GM20000 (cell line): ENCODE results near the gene CALN1.

Source experiments
- DNase-seq: peaks from one replicate; pipeline ENCODE4 v3.0.0; 2012; ENCODE audit warnings: low spot score
- TF ChIP-seq, protein P1 (sequence below): IDR thresholded peaks from 2 replicates; pipeline ENCODE4 v1.5.1; 2012; ENCODE audit warnings: mild to moderate bottlenecking, control low read depth; ENCODE audit errors: extremely low read depth, missing control alignments

The CALN1 gene

DNA sequence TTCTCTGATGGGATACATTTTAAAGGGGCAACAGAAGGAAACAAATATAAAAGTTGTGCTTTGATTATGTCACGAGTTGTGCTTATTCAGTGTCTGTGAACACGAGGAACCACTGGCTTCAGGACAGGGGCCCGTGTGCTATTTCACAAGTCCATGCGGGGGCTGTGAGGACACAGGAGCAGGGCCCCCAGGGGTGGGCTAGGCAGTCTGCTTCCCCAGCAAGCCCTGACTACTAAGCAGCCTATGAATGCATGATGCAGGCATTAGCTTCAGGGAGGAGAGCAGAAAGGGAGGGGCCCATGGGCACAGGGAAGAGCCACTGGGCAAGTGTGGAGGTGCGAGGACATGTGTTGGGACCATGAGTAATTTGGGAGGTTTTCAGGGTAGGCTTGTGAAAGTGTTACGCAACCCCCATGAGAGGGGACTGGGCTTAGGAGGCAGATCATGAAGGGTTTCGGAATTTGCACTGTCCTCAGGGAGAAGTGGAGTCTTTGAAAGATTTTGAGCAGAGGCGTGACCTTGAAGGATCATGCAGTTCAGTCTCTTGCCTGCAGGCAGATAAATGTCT lies 424.9 kb downstream of the CALN1 start:
- no peak for DNase-seq
- TF ChIP-seq, protein P1, sequence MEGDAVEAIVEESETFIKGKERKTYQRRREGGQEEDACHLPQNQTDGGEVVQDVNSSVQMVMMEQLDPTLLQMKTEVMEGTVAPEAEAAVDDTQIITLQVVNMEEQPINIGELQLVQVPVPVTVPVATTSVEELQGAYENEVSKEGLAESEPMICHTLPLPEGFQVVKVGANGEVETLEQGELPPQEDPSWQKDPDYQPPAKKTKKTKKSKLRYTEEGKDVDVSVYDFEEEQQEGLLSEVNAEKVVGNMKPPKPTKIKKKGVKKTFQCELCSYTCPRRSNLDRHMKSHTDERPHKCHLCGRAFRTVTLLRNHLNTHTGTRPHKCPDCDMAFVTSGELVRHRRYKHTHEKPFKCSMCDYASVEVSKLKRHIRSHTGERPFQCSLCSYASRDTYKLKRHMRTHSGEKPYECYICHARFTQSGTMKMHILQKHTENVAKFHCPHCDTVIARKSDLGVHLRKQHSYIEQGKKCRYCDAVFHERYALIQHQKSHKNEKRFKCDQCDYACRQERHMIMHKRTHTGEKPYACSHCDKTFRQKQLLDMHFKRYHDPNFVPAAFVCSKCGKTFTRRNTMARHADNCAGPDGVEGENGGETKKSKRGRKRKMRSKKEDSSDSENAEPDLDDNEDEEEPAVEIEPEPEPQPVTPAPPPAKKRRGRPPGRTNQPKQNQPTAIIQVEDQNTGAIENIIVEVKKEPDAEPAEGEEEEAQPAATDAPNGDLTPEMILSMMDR = no peak

DNA sequence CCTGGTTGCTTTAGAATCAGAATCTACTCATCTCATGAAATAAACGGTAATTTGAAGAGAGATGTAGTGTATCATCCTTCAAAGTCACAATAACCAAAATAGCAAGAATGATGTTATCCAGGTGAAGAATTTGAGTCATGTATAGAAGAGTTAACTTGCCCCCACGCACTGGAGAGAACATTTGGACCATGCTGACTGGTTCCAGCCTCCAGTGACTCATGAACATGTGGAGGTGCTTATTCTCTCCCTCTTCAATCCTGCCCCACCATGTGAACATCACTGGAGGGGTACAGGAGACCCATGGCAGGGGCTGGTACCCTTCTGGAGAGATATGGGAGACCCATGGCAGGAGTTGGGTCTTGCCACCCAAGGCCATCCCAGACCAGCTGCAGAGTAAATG lies 427.8 kb downstream of the CALN1 start:
- TF ChIP-seq, protein P1 = no peak
- no peak for DNase-seq

DNA sequence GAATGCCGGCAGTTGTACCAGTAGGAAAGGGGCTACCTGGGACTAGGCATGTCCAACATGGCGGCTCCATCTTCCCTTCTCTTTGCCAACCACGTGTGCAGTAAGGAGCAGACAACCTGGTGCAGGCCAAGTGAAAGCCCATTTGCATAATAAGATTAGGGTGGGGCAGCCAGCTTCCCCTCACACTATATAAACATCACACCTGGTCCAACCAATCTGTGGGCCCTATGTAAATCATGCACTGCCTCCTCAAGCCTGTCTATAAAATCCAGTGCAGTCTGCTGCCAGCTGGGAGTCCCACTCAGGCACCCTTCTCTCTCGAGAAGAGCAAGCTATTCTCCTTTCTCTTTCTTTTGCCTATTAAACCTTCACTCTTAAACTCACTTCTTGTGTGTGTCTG lies 429.3 kb downstream of the CALN1 start:
- no peak for DNase-seq
- TF ChIP-seq, protein P1 = no peak

DNA sequence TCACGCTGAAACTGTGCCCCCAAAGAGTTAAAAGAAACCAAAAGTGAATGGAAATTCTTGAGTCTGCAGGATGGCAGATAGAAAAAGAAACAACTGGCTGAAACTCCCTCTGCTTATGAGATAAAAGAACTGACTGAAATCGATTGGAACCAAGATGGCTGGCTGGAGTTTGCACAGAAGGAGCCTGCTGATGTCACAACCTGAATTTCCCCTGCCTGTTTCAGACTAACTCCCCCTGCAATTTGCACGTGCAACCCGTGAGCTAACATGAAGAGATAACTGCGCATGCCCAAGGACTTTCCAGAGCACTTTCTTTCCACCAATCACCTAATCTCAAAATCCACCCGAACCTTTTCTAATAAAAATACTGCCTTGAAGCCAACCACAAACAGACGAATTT lies 435.5 kb downstream of the CALN1 start:
- TF ChIP-seq, protein P1 = no peak
- DNase-seq = no peak

DNA sequence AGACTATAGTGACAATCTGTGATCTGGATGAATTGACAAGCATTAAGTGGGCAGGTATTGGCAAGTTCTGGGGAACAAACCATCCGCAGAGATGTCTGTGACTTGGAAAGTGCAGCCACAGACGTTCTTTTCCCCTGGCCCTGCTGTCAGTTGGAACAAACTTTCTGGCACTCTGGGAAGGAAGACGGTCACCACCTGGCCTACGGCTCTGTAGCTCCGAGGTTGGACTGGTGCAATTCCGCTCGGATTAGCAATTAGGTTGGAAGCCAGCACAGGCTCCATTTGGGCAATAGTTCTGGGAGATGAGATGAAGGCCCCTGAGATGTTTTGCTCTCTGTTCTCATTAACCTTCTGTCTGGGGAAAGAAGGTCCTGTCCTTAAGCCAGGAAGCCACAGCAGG lies 437.5 kb downstream of the CALN1 start:
- no peak for DNase-seq
- TF ChIP-seq, protein P1 = no peak

DNA sequence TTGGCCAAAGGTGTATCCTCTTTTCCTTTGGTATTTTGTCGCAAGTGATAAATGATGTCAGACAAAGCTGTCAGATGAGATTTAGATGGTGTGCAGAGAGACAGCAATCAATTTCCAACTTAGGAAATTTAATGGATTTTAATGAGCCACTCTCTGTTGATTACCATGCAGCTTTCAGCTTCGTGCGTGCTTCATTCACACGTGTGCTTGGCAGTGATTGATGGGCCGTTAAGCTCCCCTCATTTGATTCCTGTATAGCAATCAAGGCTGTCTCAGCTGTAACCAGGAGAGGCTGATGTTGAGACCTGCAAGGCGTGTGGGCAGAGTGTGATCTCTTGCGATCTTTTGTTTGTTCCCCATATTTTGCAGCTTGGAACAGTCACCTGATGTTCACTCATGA lies 439.6 kb downstream of the CALN1 start:
- TF ChIP-seq, protein P1 = no peak
- DNase-seq = no peak

DNA sequence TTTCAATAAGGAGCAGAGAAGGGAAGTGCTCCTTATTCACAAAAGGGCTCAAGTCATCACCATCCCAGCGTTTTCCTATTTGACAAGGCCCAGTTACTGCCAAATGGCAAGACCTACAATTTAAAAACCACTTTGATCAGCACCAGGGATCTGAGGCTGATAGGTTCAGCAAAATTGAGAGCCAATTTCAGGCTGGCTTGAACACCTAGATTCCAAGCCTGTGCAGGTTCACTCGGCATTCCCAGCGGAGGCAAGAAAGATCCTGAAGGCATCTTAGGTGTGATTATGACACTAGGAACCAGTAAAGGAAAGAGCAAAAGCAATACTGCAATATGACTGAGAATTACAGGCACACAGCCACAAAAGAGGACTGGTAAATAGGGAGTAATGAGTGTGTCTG lies 441.4 kb downstream of the CALN1 start:
- no peak for DNase-seq
- TF ChIP-seq, protein P1 = no peak
